ENCODE results near the gene MPPED1. TPM values are rescaled to one million over a fixed set of nuclear protein-coding genes. Genes with fewer than 3 reads are reported as not detected.

Gene MPPED1
- total RNA-seq, 2 donors from 2014 or later = 0.11 to 0.59 TPM

DNA sequence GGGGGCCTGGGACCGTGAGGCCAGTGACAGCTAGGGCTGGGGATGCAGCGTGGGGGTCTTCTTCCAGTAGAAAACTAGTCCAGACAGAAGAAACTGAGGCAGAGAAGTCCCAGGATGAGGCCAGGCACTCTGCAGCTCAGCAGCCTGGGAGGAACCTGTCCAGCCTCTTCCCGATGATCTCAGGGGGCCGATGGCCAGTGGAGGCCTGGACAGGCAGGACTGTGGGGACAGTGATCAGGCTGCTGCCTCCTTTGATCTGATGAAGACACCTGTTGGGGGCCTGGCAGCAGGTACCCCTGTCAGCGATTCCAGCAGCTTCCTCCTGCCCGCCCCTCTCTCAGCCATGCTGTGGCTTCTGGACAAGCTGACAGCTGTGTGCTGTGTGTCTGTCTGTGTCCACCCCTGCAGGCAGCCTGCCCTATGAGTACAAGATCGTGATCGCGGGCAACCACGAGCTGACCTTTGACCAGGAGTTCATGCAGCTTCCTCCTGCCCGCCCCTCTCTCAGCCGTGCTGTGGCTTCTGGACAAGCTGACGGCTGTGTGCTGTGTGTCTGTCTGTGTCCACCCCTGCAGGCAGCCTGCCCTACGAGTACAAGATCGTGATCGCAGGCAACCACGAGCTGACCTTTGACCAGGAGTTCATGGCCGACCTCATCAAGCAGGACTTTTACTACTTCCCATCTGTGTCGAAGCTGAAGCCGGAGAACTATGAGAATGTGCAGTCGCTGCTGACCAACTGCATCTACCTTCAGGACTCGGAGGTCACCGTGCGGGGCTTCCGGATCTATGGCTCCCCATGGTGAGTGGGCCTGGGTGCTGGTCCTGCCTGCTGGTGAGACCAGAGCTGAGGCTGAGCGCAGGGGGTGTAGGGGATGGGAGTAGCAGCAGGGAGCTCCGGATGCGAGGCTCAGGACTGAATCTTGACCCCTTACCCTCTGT is 62.6 kb downstream of the MPPED1 start:
- H3K9ac ChIP-seq (ENCODE audit: extremely low read depth, low read length, poor library complexity, severe bottlenecking) = no peak overlapping the region
- H3K36me3 Mint-ChIP-seq (ENCODE audit: low read depth) = no peaks in the 10 kb centered on the region
- no peak overlapping the region for H3K27ac ChIP-seq (ENCODE audit: low read depth, low read length)
- no peak overlapping the region for H3K4me3 Mint-ChIP-seq
- no peak for DNase-seq
- H3K27me3 Mint-ChIP-seq (ENCODE audit: insufficient read depth) = no peaks in the 10 kb centered on the region
- H3K27me3 ChIP-seq (ENCODE audit: control insufficient read depth, insufficient read depth, low read length, poor library complexity, severe bottlenecking) = peaks cover 1% of the 10 kb centered on the region
- 88 to 90% methylated on average over 14 to 28 of the region's 28 CpGs for WGBS, 2 experiments (ENCODE audit: insufficient coverage in 1 of 2, insufficient read length in 1 of 2)
- no peaks in the 10 kb centered on the region for H3K4me1 ChIP-seq (ENCODE audit: control insufficient read depth, insufficient read depth, low read length)
- no peaks in the 10 kb centered on the region for H3K4me1 Mint-ChIP-seq
- no peaks in the 10 kb centered on the region for H3K36me3 ChIP-seq (ENCODE audit: control insufficient read depth, insufficient read depth, low read length)
- no peaks in the 10 kb centered on the region for H3K9me3 ChIP-seq (ENCODE audit: control insufficient read depth, low read length)
- H3K9me3 Mint-ChIP-seq = no peaks in the 10 kb centered on the region
- no peak overlapping the region for H3K27ac Mint-ChIP-seq
- H3K4me3 ChIP-seq (ENCODE audit: low read length) = no peak overlapping the region
- TF ChIP-seq, protein P1, sequence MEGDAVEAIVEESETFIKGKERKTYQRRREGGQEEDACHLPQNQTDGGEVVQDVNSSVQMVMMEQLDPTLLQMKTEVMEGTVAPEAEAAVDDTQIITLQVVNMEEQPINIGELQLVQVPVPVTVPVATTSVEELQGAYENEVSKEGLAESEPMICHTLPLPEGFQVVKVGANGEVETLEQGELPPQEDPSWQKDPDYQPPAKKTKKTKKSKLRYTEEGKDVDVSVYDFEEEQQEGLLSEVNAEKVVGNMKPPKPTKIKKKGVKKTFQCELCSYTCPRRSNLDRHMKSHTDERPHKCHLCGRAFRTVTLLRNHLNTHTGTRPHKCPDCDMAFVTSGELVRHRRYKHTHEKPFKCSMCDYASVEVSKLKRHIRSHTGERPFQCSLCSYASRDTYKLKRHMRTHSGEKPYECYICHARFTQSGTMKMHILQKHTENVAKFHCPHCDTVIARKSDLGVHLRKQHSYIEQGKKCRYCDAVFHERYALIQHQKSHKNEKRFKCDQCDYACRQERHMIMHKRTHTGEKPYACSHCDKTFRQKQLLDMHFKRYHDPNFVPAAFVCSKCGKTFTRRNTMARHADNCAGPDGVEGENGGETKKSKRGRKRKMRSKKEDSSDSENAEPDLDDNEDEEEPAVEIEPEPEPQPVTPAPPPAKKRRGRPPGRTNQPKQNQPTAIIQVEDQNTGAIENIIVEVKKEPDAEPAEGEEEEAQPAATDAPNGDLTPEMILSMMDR (conservative IDR thresholded peaks at IDR 0.05) = no peak

DNA sequence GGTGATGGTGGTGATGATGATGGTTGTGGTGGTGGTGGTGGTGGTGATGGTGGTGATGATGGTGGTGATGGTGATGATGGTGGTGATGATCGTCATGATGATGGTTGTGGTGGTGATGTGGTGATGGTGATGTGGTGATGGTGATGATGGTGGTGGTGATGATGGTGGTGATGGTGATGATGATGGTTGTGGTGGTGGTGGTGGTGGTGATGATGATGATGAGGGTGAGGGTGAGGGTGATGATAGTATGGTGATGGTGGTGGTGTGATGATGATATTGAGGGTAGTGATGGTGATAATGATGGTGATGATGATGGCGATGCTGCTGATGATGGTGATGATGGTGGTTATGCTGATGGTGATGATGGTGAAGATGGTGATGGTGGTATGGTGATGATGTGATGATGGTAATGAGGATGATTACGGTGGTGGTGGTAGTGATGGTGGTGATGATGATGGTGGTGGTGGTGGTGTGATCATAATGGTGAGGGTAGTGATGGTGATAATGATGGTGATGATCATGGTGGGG is 63.8 kb downstream of the MPPED1 start:
- 95 to 100% methylated on average over 1 to 3 of the region's 3 CpGs for WGBS, 2 experiments (ENCODE audit: insufficient coverage in 1 of 2, insufficient read length in 1 of 2)
- H3K27me3 Mint-ChIP-seq (ENCODE audit: insufficient read depth) = no peaks in the 10 kb centered on the region
- Histone ChIP-seq H3K27ac (ENCODE audit: low read depth, low read length) (no peak overlapping the region), H3K9me3 (ENCODE audit: control insufficient read depth, low read length) (no peaks in the 10 kb centered on the region), H3K4me1 (ENCODE audit: control insufficient read depth, insufficient read depth, low read length) (no peaks in the 10 kb centered on the region), H3K4me3 (ENCODE audit: low read length) (no peak overlapping the region), H3K36me3 (ENCODE audit: control insufficient read depth, insufficient read depth, low read length) (no peaks in the 10 kb centered on the region), H3K9ac (ENCODE audit: extremely low read depth, low read length, poor library complexity, severe bottlenecking) (no peak overlapping the region), H3K27me3 (ENCODE audit: control insufficient read depth, insufficient read depth, low read length, poor library complexity, severe bottlenecking) (no peaks in the 10 kb centered on the region)
- no peak overlapping the region for H3K4me3 Mint-ChIP-seq
- TF ChIP-seq, protein P1 (conservative IDR thresholded peaks at IDR 0.05) = no peak
- no peak for DNase-seq
- no peaks in the 10 kb centered on the region for H3K36me3 Mint-ChIP-seq (ENCODE audit: low read depth)
- no peak overlapping the region for H3K27ac Mint-ChIP-seq
- no peaks in the 10 kb centered on the region for H3K4me1 Mint-ChIP-seq
- H3K9me3 Mint-ChIP-seq = no peaks in the 10 kb centered on the region

DNA sequence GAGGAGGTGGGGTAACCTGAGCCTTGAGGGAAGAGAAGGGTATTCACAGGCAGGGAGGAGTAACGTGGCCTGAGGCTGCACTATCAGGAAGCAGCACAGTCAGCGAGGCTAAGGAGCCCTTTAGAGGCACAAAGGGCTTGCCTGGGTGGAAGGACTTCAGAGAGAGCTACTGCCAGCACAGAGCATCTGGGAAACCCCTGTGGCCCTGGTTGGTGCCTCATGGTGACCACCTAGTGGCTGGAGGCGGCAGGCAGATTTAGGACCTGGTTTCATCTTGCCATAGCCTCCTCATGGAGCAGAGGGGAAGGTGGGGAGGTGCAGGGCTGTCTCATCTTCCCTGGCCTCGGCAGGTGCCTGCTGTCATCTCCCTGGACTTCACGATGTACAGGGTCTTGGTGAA is 64.5 kb downstream of the MPPED1 start:
- DNase-seq = peak; percentile 84
- Histone ChIP-seq H3K36me3 (ENCODE audit: control insufficient read depth, insufficient read depth, low read length) (no peaks in the 10 kb centered on the region), H3K9me3 (ENCODE audit: control insufficient read depth, low read length) (no peaks in the 10 kb centered on the region), H3K4me3 (ENCODE audit: low read length) (no peak overlapping the region), H3K27ac (ENCODE audit: low read depth, low read length) (no peak overlapping the region), H3K27me3 (ENCODE audit: control insufficient read depth, insufficient read depth, low read length, poor library complexity, severe bottlenecking) (no peaks in the 10 kb centered on the region), H3K4me1 (ENCODE audit: control insufficient read depth, insufficient read depth, low read length) (no peaks in the 10 kb centered on the region), H3K9ac (ENCODE audit: extremely low read depth, low read length, poor library complexity, severe bottlenecking) (no peak overlapping the region)
- Mint-ChIP-seq H3K27me3 (ENCODE audit: insufficient read depth) (no peaks in the 10 kb centered on the region), H3K27ac (no peak overlapping the region), H3K9me3 (no peaks in the 10 kb centered on the region), H3K36me3 (ENCODE audit: low read depth) (no peaks in the 10 kb centered on the region), H3K4me3 (no peak overlapping the region), H3K4me1 (peaks cover 3% of the 10 kb centered on the region)
- TF ChIP-seq, protein P1 (conservative IDR thresholded peaks at IDR 0.05) = peak; percentile 75
- WGBS, 2 experiments (ENCODE audit: insufficient coverage in 1 of 2, insufficient read length in 1 of 2) = 62 to 67% methylated on average over 2 to 5 of the region's 5 CpGs
